Measurements from ENCODE around the gene SUMO4.

- no peak for TF ChIP-seq CTCF (conservative IDR thresholded peaks at IDR 0.05 in 1 of 2, IDR thresholded peaks at IDR 0.05 in 1 of 2; ENCODE audit: extremely low read depth in 1 of 2, insufficient read depth in 1 of 2, low read depth in 1 of 2, low read length in 2 of 2)
- no peak for TF ChIP-seq EZH2 (IDR thresholded peaks at IDR 0.05; ENCODE audit: borderline replicate concordance, low read length)
These were observed 39.5 kb upstream of the SUMO4 start for GRCh38 chr6:149360536-149360935.

All from mammary epithelial cell (primary cell).